A549 (cell line): ENCODE measurements around the gene LCP1.

Experiments used
- CTCF ChIP-seq: fragments of >200 bp; sonication (Bioruptor Twin); formaldehyde crosslinking; IDR thresholded peaks from 3 replicates; pipeline ENCODE4 v1.5.1; 2016
- EP300 ChIP-seq, 2 experiments: fragments of >200 bp; sonication (Bioruptor Twin); formaldehyde crosslinking; IDR thresholded peaks; 2 replicates in 1 of 2; 3 replicates in 1 of 2; pipeline ENCODE4 v1.6.1; 2016 to 2017
- GATA3 ChIP-seq: IDR thresholded peaks from 2 replicates; pipeline ENCODE4 v1.6.1; 2012; ENCODE audit warnings: borderline replicate concordance
- KDM5A ChIP-seq: fragments of 200-600 bp; sonication (generic); IDR thresholded peaks from 2 replicates; pipeline ENCODE4 v1.6.1; 2016; ENCODE audit warnings: antibody characterized with exemption, mild to moderate bottlenecking
- MAZ ChIP-seq: fragments of 150-350 bp; IDR thresholded peaks from 2 replicates; pipeline ENCODE4 v1.6.1; 2014; ENCODE audit warnings: antibody characterized with exemption, low read depth, low read length, borderline replicate concordance
- POLR2A ChIP-seq: IDR thresholded peaks from 2 replicates; pipeline ENCODE4 v1.6.1; 2012; ENCODE audit warnings: mild to moderate bottlenecking, low read length
- POLR2AphosphoS2 ChIP-seq: conservative IDR thresholded peaks from 2 replicates; pipeline ENCODE4 v1.6.1; 2012; ENCODE audit warnings: low read length, improper control_type of control experiment, inconsistent platforms
- SMC3 ChIP-seq: fragments of >200 bp; sonication (Bioruptor Twin); formaldehyde crosslinking; IDR thresholded peaks from 3 replicates; pipeline ENCODE4 v1.6.1; 2018; ENCODE audit warnings: inconsistent platforms
- TF ChIP-seq, protein P1 (sequence below): fragments of 450-650 bp; IDR thresholded peaks from 2 replicates; pipeline ENCODE4 v1.6.1; 2014; ENCODE audit warnings: antibody characterized with exemption

- no peak for TF ChIP-seq CTCF
- TF ChIP-seq SMC3 = no peak
- TF ChIP-seq POLR2AphosphoS2 = no peak
- TF ChIP-seq EP300 (IDR thresholded peaks at IDR 0.05) = no peak
- no peak for TF ChIP-seq POLR2A
- no peak for TF ChIP-seq GATA3
- TF ChIP-seq KDM5A = no peak
- TF ChIP-seq, protein P1, sequence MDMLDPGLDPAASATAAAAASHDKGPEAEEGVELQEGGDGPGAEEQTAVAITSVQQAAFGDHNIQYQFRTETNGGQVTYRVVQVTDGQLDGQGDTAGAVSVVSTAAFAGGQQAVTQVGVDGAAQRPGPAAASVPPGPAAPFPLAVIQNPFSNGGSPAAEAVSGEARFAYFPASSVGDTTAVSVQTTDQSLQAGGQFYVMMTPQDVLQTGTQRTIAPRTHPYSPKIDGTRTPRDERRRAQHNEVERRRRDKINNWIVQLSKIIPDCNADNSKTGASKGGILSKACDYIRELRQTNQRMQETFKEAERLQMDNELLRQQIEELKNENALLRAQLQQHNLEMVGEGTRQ = no peak
- no peak for TF ChIP-seq MAZ
These were observed 51.9 kb downstream of the LCP1 start for GRCh38 chr13:46129955-46130618.
